K562 (cell line): ENCODE data around the gene RXRA. TPM values are rescaled to one million over a fixed set of nuclear protein-coding genes. Genes with fewer than 3 reads are reported as not detected.
A peak's percentile ranks its signal among the peaks of the same experiment; 100 is the strongest.

ENCODE experiments used
- ATF7 ChIP-seq: fragments of 450-650 bp; IDR thresholded peaks from 2 replicates; pipeline ENCODE4 v1.7.1; 2014; ENCODE audit warnings: mild to moderate bottlenecking, moderate library complexity
- CBFA2T3 ChIP-seq: fragments of 450-650 bp; IDR thresholded peaks from 2 replicates; pipeline ENCODE4 v1.6.1; 2017
- EP400 ChIP-seq: fragments of 450-650 bp; IDR thresholded peaks from 2 replicates; pipeline ENCODE4 v1.6.1; 2017; ENCODE audit warnings: antibody characterized with exemption, mild to moderate bottlenecking, moderate library complexity
- FOSL1 ChIP-seq: fragments of 200-800 bp; sonication (Bioruptor generic); conservative IDR thresholded peaks from 2 replicates; pipeline ENCODE4 v1.6.1; 2016; ENCODE audit warnings: missing genetic modification characterization, missing compliant biosample characterization
- GATAD2B ChIP-seq: fragments of 450-650 bp; IDR thresholded peaks from 2 replicates; pipeline ENCODE4 v1.6.1; 2017; ENCODE audit warnings: mild to moderate bottlenecking, borderline replicate concordance
- GTF2A2 ChIP-seq: IDR thresholded peaks from 2 replicates; pipeline ENCODE4 v1.6.1; 2016; ENCODE audit warnings: mild to moderate bottlenecking, missing genetic modification characterization, missing compliant biosample characterization
- JUN ChIP-seq, 2 experiments: sonication (generic) in 1 of 2; formaldehyde crosslinking in 1 of 2; IDR thresholded peaks; 2 replicates each; pipeline versions ENCODE4 v1.6.1 to v1.8.0; 2012 to 2022; ENCODE audit warnings: borderline replicate concordance in 2 of 2, mild to moderate bottlenecking in 2 of 2, improper control_type of control experiment in 1 of 2, low read depth in 1 of 2, low read length in 1 of 2, missing genetic modification reagents in 1 of 2
- MXI1 ChIP-seq: IDR thresholded peaks from 2 replicates; pipeline ENCODE4 v1.6.1; 2011; ENCODE audit warnings: low read depth, mild to moderate bottlenecking, improper control_type of control experiment, low read length
- RFX1 ChIP-seq: fragments of 450-650 bp; IDR thresholded peaks from 2 replicates; pipeline ENCODE4 v1.6.1; 2016; ENCODE audit warnings: mild to moderate bottlenecking, moderate library complexity
- TRIM24 ChIP-seq, 2 experiments: fragments of 450-650 bp; IDR thresholded peaks; 2 replicates each; pipeline ENCODE4 v1.6.1; 2016
- polyA plus RNA-seq, 8 experiments: library from polyadenylated mRNA; depleted of rRNA in 4 of 8; stranded (reverse) in 5 of 8; unstranded in 3 of 8; fragments of >200 nt; fragmentation: Nextera tagmentation in 2 of 8; fragmentation: Illumina TruSeq in 1 of 8; extraction: Ambion mirVana in 2 of 8; extraction: Trizol in 1 of 8; gene quantifications; 2 replicates each; pipeline versions ENCODE4 v1.2.1 to v1.2.3, GENCODE V29; 2011 to 2014; ENCODE audit warnings: inconsistent platforms in 1 of 8, missing spikeins in 1 of 8
- total RNA-seq, 7 experiments: library from RNA; depleted of rRNA in 6 of 7; stranded (reverse); fragments of >200 nt in 6 of 7; fragmentation: Illumina TruSeq in 2 of 7; extraction: Trizol in 2 of 7; gene quantifications; 2 replicates each; pipeline versions ENCODE4 v1.2.1 to v1.2.3, GENCODE V29; 2011 to 2021; ENCODE audit warnings: low replicate concordance in 1 of 7
- TF ChIP-seq, protein P1 (sequence below): fragments of 450-650 bp; IDR thresholded peaks from 2 replicates; pipeline ENCODE4 v1.6.1; 2017; ENCODE audit warnings: mild to moderate bottlenecking, moderate library complexity
- TF ChIP-seq, protein P2 (sequence below): sonication (generic); formaldehyde crosslinking; IDR thresholded peaks from 2 replicates; pipeline ENCODE4 v1.8.1; 2022; ENCODE audit warnings: missing genetic modification reagents
- TF ChIP-seq, protein P3 (sequence below), 2 experiments: fragments of 450-650 bp in 1 of 2; sonication (generic) in 1 of 2; formaldehyde crosslinking in 1 of 2; IDR thresholded peaks in 1 of 2; conservative IDR thresholded peaks in 1 of 2; 2 replicates each; pipeline versions ENCODE4 v1.6.1 to v1.8.1; 2016 to 2023; ENCODE audit warnings: mild to moderate bottlenecking in 2 of 2, moderate library complexity in 2 of 2, inconsistent platforms in 1 of 2, missing genetic modification reagents in 1 of 2
- TF ChIP-seq, protein P4 (sequence below), 2 experiments: fragments of 450-650 bp; IDR thresholded peaks; 2 replicates each; pipeline ENCODE4 v1.6.1; 2016; ENCODE audit warnings: mild to moderate bottlenecking in 2 of 2, borderline replicate concordance in 1 of 2, low read depth in 1 of 2, moderate library complexity in 1 of 2

Gene RXRA
- total and polyA plus RNA-seq, 9 of the 15 experiments (the other 6 are each of a cell fraction or from before 2014, with no cell fraction given) = 0.35 to 23.6 (median 4.6) TPM

DNA sequence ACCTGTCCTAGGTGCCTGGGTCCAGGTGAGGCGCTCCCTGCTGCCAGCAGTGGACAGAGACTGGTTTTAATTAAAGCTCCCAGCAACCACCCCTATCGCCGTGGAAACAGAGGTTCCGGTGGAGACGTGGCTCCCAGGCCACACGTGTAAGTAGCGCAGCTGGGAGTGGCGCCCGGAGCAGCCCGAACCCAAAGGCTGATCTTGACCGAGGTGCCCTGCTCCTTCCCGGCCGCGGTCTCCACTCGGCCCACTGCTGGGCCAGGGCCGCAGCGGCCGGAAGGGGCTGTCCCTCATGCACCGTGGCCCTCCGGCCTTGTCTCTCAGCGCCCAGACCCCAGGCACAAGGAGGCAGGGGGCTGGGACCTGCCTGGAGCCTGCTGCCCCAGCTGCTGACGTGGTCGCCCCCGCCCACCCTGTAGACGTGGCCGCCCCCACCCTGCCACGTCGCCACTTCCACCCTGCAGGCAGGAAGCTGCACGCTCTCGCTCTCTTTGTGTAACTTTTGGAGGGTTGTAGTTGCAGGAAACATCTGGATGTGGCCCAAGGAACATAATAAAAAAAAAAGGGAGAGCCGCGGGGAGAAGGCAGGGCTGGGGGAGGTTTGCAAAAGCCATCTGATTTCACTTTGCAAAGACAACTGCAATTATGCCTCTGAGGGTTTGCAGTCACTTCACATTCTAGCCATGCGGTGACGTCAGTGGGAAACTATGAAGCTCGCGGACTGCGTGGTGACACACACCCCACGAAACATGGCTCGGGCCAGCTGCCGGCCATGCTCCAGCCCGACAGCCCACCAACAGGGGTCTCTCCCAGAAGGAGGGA, 129.9 kb downstream of the RXRA start (continued):
- TF ChIP-seq, protein P1, sequence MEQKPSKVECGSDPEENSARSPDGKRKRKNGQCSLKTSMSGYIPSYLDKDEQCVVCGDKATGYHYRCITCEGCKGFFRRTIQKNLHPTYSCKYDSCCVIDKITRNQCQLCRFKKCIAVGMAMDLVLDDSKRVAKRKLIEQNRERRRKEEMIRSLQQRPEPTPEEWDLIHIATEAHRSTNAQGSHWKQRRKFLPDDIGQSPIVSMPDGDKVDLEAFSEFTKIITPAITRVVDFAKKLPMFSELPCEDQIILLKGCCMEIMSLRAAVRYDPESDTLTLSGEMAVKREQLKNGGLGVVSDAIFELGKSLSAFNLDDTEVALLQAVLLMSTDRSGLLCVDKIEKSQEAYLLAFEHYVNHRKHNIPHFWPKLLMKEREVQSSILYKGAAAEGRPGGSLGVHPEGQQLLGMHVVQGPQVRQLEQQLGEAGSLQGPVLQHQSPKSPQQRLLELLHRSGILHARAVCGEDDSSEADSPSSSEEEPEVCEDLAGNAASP = peak; percentile 19; the same call in 1 of the 2 replicates
- TF ChIP-seq ATF7 (peak; percentile 94), TRIM24 (IDR thresholded peaks at IDR 0.05) (no peak), RFX1 (peak; percentile 71), CBFA2T3 (no peak), GTF2A2 (no peak), EP400 (peak; percentile 56), MXI1 (no peak), FOSL1 (tag) (peak; percentile 53), JUN (IDR thresholded peaks at IDR 0.05; ENCODE audit: borderline replicate concordance, low read depth, low read length) (peak; percentile 74), JUN (CRISPR knock-in tag; IDR thresholded peaks at IDR 0.05; ENCODE audit: borderline replicate concordance) (no peak), GATAD2B (no peak)
- TF ChIP-seq, protein P2, sequence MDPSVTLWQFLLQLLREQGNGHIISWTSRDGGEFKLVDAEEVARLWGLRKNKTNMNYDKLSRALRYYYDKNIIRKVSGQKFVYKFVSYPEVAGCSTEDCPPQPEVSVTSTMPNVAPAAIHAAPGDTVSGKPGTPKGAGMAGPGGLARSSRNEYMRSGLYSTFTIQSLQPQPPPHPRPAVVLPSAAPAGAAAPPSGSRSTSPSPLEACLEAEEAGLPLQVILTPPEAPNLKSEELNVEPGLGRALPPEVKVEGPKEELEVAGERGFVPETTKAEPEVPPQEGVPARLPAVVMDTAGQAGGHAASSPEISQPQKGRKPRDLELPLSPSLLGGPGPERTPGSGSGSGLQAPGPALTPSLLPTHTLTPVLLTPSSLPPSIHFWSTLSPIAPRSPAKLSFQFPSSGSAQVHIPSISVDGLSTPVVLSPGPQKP = no peak
- TF ChIP-seq, protein P3, sequence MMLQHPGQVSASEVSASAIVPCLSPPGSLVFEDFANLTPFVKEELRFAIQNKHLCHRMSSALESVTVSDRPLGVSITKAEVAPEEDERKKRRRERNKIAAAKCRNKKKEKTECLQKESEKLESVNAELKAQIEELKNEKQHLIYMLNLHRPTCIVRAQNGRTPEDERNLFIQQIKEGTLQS (IDR thresholded peaks at IDR 0.05) = peak; percentile 90
- TF ChIP-seq, protein P3 (CRISPR knock-in tag; conservative IDR thresholded peaks at IDR 0.05) = no peak
- TF ChIP-seq, protein P4, sequence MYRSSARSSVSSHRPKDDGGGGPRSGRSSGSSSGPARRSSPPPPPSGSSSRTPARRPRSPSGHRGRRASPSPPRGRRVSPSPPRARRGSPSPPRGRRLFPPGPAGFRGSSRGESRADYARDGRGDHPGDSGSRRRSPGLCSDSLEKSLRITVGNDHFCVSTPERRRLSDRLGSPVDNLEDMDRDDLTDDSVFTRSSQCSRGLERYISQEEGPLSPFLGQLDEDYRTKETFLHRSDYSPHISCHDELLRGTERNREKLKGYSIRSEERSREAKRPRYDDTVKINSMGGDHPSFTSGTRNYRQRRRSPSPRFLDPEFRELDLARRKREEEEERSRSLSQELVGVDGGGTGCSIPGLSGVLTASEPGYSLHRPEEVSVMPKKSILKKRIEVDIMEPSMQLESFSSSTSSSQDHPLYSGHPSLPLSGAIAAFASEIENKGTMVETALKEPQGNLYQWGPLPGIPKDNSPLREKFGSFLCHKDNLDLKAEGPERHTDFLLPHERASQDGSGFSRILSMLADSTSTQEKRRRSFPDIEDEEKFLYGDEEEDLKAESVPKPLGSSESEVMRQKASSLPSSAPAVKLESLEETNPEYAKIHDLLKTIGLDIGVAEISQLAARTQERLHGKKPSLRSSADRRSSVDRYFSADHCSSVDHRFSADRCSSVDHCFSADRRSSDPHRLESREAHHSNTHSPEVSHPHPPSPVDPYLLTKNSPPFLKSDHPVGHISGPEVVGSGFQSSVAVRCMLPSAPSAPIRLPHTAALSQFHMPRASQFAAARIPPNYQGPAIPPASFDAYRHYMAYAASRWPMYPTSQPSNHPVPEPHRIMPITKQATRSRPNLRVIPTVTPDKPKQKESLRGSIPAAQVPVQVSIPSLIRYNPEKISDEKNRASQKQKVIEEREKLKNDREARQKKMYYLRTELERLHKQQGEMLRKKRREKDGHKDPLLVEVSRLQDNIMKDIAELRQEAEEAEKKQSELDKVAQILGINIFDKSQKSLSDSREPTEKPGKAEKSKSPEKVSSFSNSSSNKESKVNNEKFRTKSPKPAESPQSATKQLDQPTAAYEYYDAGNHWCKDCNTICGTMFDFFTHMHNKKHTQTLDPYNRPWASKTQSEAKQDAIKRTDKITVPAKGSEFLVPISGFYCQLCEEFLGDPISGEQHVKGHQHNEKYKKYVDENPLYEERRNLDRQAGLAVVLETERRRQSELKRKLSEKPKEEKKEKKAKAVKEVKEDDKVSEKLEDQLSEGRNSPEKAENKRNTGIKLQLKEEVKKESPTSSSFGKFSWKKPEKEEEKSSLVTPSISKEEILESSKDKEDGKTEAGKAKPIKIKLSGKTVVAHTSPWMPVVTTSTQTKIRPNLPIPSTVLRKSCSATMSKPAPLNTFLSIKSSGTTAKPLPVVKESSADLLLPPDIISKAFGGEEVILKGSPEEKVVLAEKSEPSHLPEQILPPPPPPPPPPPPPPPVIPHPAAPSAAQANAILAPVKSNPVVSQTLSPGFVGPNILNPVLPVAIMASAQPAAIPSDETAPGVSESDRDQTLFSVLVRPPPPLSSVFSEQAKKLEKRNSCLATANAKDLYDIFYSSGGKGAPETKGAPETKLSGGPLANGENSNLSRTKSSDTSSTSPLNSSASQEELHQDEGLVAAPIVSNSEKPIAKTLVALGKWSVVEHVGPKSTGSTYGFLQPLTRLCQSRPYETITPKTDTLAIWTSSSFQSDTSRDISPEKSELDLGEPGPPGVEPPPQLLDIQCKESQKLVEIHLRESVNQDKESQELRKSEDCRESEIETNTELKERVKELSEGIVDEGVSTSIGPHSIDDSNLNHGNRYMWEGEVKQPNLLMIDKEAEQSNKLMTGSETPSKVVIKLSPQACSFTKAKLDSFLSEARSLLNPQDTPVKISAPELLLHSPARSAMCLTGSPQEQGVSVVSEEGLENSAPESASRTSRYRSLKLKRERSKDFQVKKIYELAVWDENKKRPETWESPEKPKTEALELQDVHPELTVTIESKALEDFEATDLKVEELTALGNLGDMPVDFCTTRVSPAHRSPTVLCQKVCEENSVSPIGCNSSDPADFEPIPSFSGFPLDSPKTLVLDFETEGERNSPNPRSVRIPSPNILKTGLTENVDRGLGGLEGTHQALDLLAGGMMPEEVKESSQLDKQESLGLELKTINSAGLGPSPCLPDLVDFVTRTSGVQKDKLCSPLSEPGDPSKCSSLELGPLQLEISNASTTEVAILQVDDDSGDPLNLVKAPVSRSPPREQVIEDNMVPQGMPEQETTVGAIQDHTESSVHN (IDR thresholded peaks at IDR 0.05; ENCODE audit: borderline replicate concordance in 1 of 2, low read depth in 1 of 2) = 0 out of 4 replicates have a peak, but pooled peaks of 1 of the 2 experiments have one; percentile 25
